ENCODE measurements around the gene PSMD1.

The PSMD1 gene

GRCh38 chr2:231128541-231128940 is 71.9 kb downstream of the PSMD1 start:
- H4K20me1 ChIP-seq (ENCODE audit: control insufficient read depth, insufficient read depth, low read depth, low read length), result no peaks in the 10 kb centered on the region
- no peaks in the 10 kb centered on the region; the same call in 1 of the 2 replicates for H3K4me1 ChIP-seq (ENCODE audit: control insufficient read depth, low read length)
- no peak overlapping the region for H3K4me3 ChIP-seq (ENCODE audit: low read length)
- TF ChIP-seq EZH2phosphoT487 (IDR thresholded peaks at IDR 0.05; ENCODE audit: borderline replicate concordance, low read length), result no peak
- no peak for TF ChIP-seq CTCF (IDR thresholded peaks at IDR 0.05; ENCODE audit: low read depth, low read length, poor library complexity, severe bottlenecking)
- H3K4me2 ChIP-seq (ENCODE audit: low read length), result no peak overlapping the region
- no peaks in the 10 kb centered on the region for H3K79me2 ChIP-seq (ENCODE audit: control insufficient read depth, low read length)
- no peaks in the 10 kb centered on the region for H3K9me2 ChIP-seq (replicated peaks; ENCODE audit: control insufficient read depth, low read length)
- no peaks in the 10 kb centered on the region for H3K9me3 ChIP-seq (ENCODE audit: control insufficient read depth, insufficient read depth, low read length)
- no peaks in the 10 kb centered on the region for H3K27me3 ChIP-seq (ENCODE audit: control insufficient read depth, low read length)
- no peak overlapping the region for H3K27ac ChIP-seq (ENCODE audit: low read depth, low read length)
- no peaks in the 10 kb centered on the region for H3K36me3 ChIP-seq (ENCODE audit: control insufficient read depth, low read length)
- no peaks in the 10 kb centered on the region; the same call in 1 of the 2 replicates for H3F3A ChIP-seq (ENCODE audit: control insufficient read depth, insufficient read depth)

DNA sequence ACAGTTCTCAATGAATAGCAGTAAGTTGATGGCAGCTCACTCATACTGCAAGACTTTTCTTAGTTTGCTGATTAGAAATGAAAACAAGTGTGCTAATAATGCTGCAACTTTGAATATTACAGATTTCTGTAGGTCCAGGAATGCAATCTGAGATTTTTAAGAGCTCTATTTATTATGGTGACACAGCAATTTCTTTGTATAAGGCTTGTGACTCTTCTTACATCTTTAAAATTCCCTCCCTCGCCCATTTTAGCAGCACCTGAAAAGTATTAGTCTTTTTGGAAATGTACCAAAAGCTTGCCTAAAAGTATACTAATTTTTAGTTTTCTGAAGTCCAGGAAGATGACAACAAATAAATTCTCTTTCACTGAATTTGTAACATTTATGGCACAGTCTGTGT is 72.5 kb downstream of the PSMD1 start:
- Histone ChIP-seq H3K79me2 (ENCODE audit: control insufficient read depth, low read length) (peaks cover 1% of the 10 kb centered on the region; the same call in 1 of the 2 replicates), H3K4me2 (ENCODE audit: low read length) (no peak overlapping the region), H3K9me3 (ENCODE audit: control insufficient read depth, insufficient read depth, low read length) (no peaks in the 10 kb centered on the region), H3K9me2 (replicated peaks; ENCODE audit: control insufficient read depth, low read length) (no peaks in the 10 kb centered on the region), H3K4me1 (ENCODE audit: control insufficient read depth, low read length) (peaks cover 2% of the 10 kb centered on the region), H4K20me1 (ENCODE audit: control insufficient read depth, insufficient read depth, low read depth, low read length) (no peaks in the 10 kb centered on the region), H3K27ac (ENCODE audit: low read depth, low read length) (no peak overlapping the region), H3K4me3 (ENCODE audit: low read length) (no peak overlapping the region), H3K36me3 (ENCODE audit: control insufficient read depth, low read length) (no peaks in the 10 kb centered on the region), H3K27me3 (ENCODE audit: control insufficient read depth, low read length) (no peaks in the 10 kb centered on the region), H3F3A (ENCODE audit: control insufficient read depth, insufficient read depth) (peaks cover 2% of the 10 kb centered on the region)
- no peak for TF ChIP-seq CTCF (IDR thresholded peaks at IDR 0.05; ENCODE audit: low read depth, low read length, poor library complexity, severe bottlenecking)
- no peak for TF ChIP-seq EZH2phosphoT487 (IDR thresholded peaks at IDR 0.05; ENCODE audit: borderline replicate concordance, low read length)

DNA sequence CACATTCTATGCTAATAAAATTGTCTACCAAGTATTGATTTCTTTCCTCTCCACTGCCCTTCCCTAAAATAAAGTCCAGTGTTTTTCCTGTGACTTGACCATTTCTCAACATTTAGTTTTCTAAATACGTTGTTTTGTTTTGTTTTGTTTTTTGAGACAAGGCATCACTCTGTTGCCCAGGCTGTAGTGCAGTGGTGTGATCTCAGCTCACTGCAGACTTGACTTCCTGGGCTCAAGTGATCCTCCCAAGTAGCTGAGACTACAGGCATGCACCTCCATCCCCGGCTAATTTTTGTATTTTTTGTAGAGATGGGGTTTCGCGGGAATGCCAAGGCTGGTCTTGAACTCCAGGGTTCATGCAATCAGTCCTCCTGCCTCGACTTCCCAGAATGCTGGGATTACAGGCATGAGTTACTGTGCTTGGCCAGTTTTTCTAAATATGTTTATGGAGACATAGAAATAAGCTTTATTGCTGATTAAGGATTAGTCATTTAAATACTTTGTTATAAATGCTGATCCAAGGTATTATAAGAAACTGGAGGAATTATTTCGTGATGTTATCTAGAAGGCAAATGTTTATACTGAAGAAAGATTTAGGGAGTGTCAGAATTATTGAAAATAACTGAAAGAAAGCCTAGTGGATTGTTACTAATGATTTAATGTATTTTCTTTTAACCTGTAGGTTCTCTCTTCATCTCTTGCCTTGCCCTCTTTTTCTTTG is 73.8 kb downstream of the PSMD1 start:
- Histone ChIP-seq H3K79me2 (ENCODE audit: control insufficient read depth, low read length) (peaks cover 5% of the 10 kb centered on the region; the same call in 1 of the 2 replicates), H3K4me1 (ENCODE audit: control insufficient read depth, low read length) (peaks cover 14% of the 10 kb centered on the region), H4K20me1 (ENCODE audit: control insufficient read depth, insufficient read depth, low read depth, low read length) (no peaks in the 10 kb centered on the region), H3K36me3 (ENCODE audit: control insufficient read depth, low read length) (no peaks in the 10 kb centered on the region), H3K27me3 (ENCODE audit: control insufficient read depth, low read length) (no peaks in the 10 kb centered on the region), H3F3A (ENCODE audit: control insufficient read depth, insufficient read depth) (peaks cover 6% of the 10 kb centered on the region), H3K27ac (ENCODE audit: low read depth, low read length) (no peak overlapping the region), H3K4me3 (ENCODE audit: low read length) (no peak overlapping the region), H3K4me2 (ENCODE audit: low read length) (no peak overlapping the region), H3K9me2 (replicated peaks; ENCODE audit: control insufficient read depth, low read length) (no peaks in the 10 kb centered on the region), H3K9me3 (ENCODE audit: control insufficient read depth, insufficient read depth, low read length) (no peaks in the 10 kb centered on the region)
- TF ChIP-seq CTCF (IDR thresholded peaks at IDR 0.05; ENCODE audit: low read depth, low read length, poor library complexity, severe bottlenecking) (no peak), EZH2phosphoT487 (IDR thresholded peaks at IDR 0.05; ENCODE audit: borderline replicate concordance, low read length) (no peak)
